ENCODE results near the gene DENND2D.

GRCh38 chr1:111242805-111243523, 42.5 kb upstream of the DENND2D start:
- no peak for TF ChIP-seq POLR2A (IDR thresholded peaks at IDR 0.05)
- TF ChIP-seq CTCF (IDR thresholded peaks at IDR 0.05): no peak
- no peak for TF ChIP-seq POLR2AphosphoS5 (IDR thresholded peaks at IDR 0.05)

Measured in suprapubic skin (tissue), 4 donors.